NCI-H510A treated with DMSO at 0.1 percent for 48 hours (cell line): ENCODE measurements around the gene THSD8.
A peak's percentile ranks its signal among the peaks of the same experiment; 100 is the strongest.
"Not testable (repeated sequence)": the region's sequence is repeated elsewhere in the genome, so short reads cannot be mapped to it uniquely, and the experiment has no call there.

ENCODE experiments used
- DNase-seq: peaks from one replicate; lab custom pipeline; 2025; lab: John Stamatoyannopoulos, UW

Gene THSD8

GRCh38 chr19:12792051-12792852, 9.6 kb upstream of the THSD8 start:
- peak; percentile 72 for DNase-seq

DNA sequence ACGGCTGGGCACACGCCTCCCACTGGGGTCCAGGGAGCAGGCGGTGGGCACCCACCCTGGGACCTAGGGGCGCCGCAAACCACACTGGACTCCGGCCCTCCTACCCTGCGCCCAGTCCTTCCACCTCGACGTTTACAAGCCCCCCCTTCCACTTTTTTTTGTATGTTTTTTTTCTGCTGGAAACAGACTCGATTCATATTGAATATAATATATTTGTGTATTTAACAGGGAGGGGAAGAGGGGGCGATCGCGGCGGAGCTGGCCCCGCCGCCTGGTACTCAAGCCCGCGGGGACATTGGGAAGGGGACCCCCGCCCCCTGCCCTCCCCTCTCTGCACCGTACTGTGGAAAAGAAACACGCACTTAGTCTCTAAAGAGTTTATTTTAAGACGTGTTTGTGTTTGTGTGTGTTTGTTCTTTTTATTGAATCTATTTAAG, 9.0 kb upstream of the THSD8 start:
- no peak for DNase-seq

DNA sequence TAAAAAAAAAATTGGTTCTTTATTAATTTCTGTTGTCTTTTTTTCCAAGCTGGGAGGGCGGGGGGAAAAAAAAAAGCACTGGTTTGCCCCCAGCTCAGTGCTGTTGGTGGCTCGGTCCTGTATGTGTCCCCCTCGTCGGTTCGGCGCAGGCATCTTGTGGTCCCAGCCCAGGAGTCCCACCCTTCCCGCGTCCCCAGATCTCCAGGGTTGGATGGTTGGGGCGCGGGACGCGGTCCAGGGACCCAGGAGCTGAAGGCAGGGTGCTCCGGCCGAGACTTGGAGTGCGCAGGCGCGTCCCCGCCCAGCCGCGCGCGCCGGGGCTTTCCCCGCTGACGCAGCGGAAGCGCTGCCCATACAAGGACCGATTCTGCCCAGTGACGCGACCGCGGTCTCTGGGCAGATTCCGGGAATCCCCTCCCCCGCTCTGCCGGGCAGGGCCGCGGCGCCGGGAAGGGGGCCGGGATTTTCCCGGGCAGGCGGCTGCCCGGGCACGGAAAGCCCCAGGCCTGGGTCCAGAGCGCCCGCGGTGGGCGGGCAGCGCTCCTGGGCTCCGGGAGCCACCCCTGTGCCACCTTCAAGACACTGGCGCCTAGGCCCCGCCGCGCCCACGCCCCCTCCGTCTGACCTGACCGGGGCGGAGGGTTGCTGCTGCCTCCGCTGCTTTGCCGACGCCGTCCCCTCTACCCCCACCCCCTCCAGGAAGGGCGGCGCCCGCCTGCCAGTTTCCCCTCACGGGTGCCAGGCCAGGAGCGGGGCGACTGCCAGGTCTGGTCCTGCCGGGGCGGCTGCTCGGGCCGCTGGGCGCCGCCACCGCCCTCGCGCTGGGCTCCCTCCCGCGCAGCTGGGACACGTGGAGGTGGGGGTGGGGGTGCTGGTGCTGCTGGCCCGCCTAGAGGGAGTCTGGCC, 8.3 kb upstream of the THSD8 start:
- peak; percentile 92 for DNase-seq

- DNase-seq = no peak
Measured at GRCh38 chr19:12794196-12794941, 7.5 kb upstream of the THSD8 start.

GRCh38 chr19:12794971-12795381, 6.9 kb upstream of the THSD8 start:
- DNase-seq = no peak

GRCh38 chr19:12796146-12797071, 5.5 kb upstream of the THSD8 start:
- peak; percentile 89 for DNase-seq

DNA sequence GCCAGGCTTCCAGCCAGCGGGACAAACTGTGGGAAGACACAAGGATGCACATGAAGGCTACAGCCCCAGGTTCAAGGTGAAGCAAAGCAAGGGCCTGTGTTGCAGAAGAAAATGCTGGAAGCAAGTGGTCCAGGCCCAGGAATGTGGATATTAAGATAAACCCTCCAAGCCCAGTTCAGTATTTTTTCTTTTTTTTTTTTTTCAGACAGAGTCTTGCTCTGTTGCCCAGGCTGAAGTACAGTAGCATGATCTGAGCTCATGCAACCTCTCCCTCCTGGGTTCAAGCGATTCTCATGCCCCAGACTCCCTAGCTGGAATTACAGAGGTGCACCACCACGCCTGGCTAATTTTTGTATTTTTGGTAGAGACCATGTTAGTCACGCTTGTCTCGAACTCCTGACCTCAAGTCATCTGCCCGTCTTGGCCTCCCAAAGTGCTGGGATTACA, 4.7 kb upstream of the THSD8 start:
- DNase-seq = no peak

DNA sequence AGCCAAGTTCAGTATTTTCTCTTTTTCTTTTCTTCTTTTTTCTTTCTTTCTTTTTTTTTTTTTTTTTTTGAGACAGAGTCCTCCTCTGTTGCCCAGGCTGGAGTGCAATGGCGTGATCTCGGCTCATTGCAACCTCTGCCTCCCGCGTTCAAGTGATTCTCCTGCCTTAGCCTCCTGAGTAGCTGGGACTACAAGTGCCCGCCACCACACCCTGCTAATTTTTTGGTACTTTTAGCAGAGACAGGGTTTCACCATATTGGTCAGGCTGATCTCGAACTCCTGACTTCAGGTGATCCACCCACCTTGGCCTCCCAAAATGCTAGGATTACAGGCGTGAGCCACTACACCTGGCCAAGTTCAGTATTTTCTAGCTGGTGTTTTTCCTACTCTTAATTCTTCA, 4.3 kb upstream of the THSD8 start:
- not testable (repeated sequence) for DNase-seq

GRCh38 chr19:12799742-12800465, 2.0 kb upstream of the THSD8 start:
- DNase-seq = no peak

DNA sequence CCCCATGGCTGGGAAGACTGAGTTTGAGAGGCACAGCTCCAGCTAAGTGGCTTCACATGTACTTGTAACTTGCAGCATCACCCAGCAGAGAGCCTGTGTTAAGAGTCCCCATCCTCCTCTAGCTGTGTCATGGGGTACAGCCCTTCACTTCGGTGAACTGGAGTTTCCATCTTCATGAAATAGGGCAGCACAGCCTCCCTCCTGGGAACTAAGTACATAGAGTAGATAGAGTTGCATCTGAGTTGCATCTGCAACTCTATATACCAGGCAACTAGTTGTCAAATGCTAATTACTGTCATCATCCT, 1.5 kb upstream of the THSD8 start:
- no peak for DNase-seq

DNA sequence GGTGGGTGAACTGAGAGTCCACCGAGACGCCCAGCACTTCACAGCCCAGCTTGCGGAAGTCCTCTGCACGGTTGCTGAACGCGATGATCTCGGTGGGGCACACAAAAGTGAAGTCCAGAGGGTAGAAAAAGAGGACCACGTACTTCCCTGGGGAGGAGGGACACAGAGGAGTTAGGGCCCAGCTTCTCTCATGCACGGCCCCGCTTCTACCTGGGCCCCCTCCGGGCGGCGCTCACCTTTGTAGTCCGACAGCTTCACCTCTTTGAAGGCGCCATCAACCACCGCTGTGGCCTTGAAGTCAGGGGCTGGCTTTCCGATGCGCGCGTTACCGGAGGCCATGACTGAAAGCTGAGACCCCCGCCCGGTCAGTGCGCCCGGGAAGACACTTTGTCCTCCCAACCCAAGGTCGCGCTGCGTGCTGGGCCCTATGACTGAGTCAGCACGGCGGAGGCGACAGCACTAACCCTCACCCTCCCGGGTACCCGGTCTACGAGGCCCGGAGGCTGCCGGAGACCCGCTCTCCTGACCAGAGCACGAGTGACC, 875 bp upstream of the THSD8 start:
- no peak for DNase-seq

- no peak for DNase-seq
Measured at GRCh38 chr19:12802267-12803106, 618 bp downstream of the THSD8 start.

- no peak for DNase-seq
Measured at GRCh38 chr19:12804051-12804450, 2.2 kb downstream of the THSD8 start.

GRCh38 chr19:12806242-12807081, 4.6 kb downstream of the THSD8 start, which contains the start of gene RNASEH2A:
TSS of gene RNASEH2A (plus strand) at chr19:12806584. CDS start at chr19:12806674, 90 bp downstream.
- peak; percentile 87 for DNase-seq

- no peak for DNase-seq
Measured at GRCh38 chr19:12815088-12815487, 13.2 kb downstream of the THSD8 start.

GRCh38 chr19:12817188-12817587, 15.3 kb downstream of the THSD8 start:
- not testable (repeated sequence) for DNase-seq

- DNase-seq = not testable (repeated sequence)
Measured at GRCh38 chr19:12817810-12818209, 15.9 kb downstream of the THSD8 start.

DNA sequence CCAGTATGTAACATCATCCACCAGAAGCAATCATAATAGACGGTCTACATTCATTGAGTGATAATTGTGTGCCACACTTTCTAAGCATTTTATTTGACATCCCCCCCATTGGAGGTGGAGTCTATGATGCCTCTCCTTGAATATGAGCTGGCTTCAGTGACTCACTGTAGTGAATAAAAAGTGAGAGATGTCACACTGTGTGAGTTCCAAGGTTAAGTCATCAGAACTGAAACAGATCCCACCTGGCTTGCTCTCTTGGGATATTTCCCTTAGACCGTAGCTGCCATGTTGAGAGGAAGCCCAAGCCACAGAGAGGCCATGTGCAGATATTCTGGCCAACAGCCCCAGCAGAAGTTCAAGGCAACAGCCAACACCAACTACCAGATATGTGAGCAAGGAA, 19.9 kb downstream of the THSD8 start:
- no peak for DNase-seq
